Eye (tissue), 1 donor: ENCODE data around the gene TGDS.

ENCODE experiments used
- DNase-seq: peaks from one replicate; pipeline ENCODE4 v3.0.0-alpha.2; 2015

Gene TGDS

GRCh38 chr13:94598281-94598680, 2.3 kb upstream of the TGDS start:
- no peak for DNase-seq

GRCh38 chr13:94596575-94596971, 621 bp upstream of the TGDS start:
- DNase-seq: no peak

- no peak for DNase-seq
These were observed 677 bp downstream of the TGDS start for GRCh38 chr13:94595001-94595949.

GRCh38 chr13:94590744-94591143, 5.2 kb downstream of the TGDS start:
- no peak for DNase-seq

GRCh38 chr13:94588541-94588940, 7.4 kb downstream of the TGDS start:
- no peak for DNase-seq

- DNase-seq: no peak
These were observed 9.6 kb downstream of the TGDS start for GRCh38 chr13:94586371-94586770.

GRCh38 chr13:94585543-94586101, 10.3 kb downstream of the TGDS start:
- no peak for DNase-seq

- DNase-seq: no peak
These were observed 12.0 kb downstream of the TGDS start for GRCh38 chr13:94583926-94584325.

GRCh38 chr13:94579063-94579462, 16.9 kb downstream of the TGDS start:
- no peak for DNase-seq

- no peak for DNase-seq
These were observed 26.3 kb downstream of the TGDS start for GRCh38 chr13:94569615-94570014.

GRCh38 chr13:94568443-94568842, 27.5 kb downstream of the TGDS start:
- DNase-seq: no peak

- no peak for DNase-seq
These were observed 28.4 kb downstream of the TGDS start for GRCh38 chr13:94567581-94567980.

- DNase-seq: no peak
These were observed 34.8 kb downstream of the TGDS start for GRCh38 chr13:94561126-94561525.

GRCh38 chr13:94560116-94560515, 35.8 kb downstream of the TGDS start:
- no peak for DNase-seq

GRCh38 chr13:94559222-94559795, 36.6 kb downstream of the TGDS start:
- no peak for DNase-seq

GRCh38 chr13:94558716-94559115, 37.2 kb downstream of the TGDS start:
- no peak for DNase-seq

GRCh38 chr13:94557684-94558235, 38.2 kb downstream of the TGDS start:
- no peak for DNase-seq

GRCh38 chr13:94556621-94557020, 39.3 kb downstream of the TGDS start:
- no peak for DNase-seq

- peak; percentile 48 for DNase-seq
These were observed 39.9 kb downstream of the TGDS start for GRCh38 chr13:94556041-94556440.

GRCh38 chr13:94553766-94554165, 42.2 kb downstream of the TGDS start:
- DNase-seq: no peak

- DNase-seq: no peak
These were observed 43.9 kb downstream of the TGDS start for GRCh38 chr13:94552095-94552494.

GRCh38 chr13:94550062-94550738, 45.8 kb downstream of the TGDS start:
- DNase-seq: no peak
